Glomerular visceral epithelial cell (primary cell): ENCODE data around the gene POLR2M.

ENCODE experiments used
- DNase-seq: peaks from one replicate; pipeline ENCODE4 v3.0.0-alpha.2; 2016; ENCODE audit errors: extremely low spot score

POLR2M gene

DNA sequence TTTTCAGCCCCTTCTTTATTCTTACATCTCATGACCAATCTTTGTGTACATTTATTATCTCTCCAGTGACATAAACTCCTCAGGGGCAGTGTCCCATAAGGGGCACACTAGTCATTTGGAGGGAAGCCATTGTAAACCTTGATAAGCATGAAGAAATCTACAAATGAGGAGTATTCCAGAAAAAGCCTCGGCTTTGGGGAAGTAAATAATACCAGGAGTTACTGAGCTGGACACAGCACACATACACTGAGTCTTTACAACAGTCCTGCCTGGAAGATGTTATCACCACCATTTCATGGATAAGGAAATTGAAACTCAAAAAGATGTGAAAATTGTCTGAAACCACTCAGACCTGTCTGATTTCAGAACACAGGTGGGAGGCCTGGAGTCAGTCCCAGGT lies 15.4 kb upstream of the POLR2M start:
- no peak for DNase-seq

GRCh38 chr15:57692709-57693108 lies 13.8 kb upstream of the POLR2M start:
- DNase-seq: no peak

DNA sequence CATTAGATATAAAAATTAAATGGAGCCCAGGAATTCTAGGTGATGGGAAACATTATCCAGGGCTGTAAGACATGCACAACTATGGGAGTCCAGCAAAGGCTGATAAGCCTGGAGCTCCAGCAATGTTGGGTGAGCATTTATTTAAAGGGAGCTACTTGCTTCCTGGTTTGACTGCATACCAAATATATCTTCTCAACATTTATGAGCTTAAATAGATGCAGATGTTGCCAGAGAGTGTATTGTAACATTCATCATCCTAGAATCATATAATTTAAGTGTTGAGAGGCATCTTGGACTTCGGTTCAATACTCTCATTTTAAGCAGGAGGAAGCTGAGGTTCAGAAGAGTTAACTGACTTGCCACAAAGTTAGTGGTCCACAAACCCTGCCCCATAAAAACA lies 12.2 kb upstream of the POLR2M start:
- no peak for DNase-seq

DNA sequence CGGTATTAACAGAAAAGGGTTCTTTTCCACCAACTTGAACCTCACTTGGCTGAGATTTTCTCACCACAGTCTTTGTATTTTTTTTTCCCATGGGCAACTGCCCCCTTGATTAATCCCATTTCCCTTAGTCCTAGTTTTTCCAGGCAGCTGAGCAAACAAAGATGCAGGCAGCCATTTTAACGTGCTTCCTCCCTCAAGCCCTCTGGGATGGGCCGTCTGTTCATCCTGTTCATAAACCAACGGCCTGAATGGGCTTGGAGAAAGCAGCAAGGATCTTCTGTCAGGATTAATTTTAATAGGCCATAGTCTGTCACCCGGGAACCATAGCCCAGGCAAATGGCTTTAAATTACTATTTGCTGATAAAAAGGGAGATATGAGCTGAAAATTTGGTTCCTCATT lies 10.4 kb upstream of the POLR2M start:
- DNase-seq: no peak

DNA sequence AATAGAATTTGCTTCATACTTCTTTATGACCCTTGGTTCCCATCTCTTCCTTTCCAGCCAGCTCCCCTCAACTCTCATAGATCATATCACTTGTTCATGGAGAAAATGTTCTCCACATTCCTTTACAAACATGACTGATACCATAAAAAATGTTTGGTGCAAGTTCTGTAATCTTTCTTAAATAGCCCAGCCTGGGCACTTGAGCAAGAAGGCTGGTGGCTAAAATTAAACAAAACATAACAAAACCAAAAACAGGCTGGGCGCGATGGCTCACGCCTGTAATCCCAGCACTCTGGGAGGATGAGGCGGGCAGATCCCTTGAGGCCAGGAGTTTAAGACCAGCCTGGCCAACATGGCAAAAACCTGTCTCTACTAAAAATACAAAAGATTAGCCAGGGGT lies 8.9 kb upstream of the POLR2M start:
- DNase-seq: no peak

GRCh38 chr15:57698243-57698642 lies 8.3 kb upstream of the POLR2M start:
- no peak for DNase-seq

DNA sequence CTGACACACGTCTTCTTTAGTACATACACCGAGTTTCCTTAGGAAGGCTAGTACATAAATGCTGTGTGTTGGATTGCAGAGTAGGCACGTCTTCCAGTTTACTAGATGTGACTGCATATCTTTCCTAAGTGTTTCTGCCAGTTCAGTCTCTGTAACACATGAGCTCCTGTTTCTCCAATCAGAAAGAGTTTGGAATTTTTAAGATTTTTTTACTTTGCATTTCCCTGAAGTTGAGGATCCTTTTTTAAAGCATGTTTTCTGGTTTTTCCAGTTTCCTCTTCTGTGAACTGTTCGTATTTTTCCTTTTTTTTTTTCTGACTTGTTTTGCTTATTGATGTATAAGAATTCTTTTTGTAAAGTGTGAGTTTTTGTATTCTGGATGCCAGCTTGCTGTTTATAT lies 7.5 kb upstream of the POLR2M start:
- no peak for DNase-seq

DNA sequence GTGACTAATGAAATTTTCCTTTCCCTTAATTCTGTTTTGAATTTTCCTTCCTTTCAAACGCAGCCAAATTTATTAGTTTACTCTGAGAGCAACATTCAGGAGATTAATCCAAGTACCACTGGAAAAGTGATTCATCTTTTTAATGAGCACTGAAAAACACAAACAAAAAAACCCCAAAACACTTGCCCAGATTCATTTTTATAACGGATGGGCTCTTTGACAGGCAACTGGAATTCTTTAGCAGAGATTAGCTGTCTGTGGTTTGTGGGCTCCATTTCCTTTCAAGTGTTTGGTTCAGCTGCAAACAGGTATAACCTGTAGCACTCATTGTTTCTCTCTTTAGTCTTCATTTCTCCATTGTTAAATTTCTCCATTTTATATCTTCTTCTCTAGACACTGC lies 3.1 kb upstream of the POLR2M start:
- DNase-seq: no peak

DNA sequence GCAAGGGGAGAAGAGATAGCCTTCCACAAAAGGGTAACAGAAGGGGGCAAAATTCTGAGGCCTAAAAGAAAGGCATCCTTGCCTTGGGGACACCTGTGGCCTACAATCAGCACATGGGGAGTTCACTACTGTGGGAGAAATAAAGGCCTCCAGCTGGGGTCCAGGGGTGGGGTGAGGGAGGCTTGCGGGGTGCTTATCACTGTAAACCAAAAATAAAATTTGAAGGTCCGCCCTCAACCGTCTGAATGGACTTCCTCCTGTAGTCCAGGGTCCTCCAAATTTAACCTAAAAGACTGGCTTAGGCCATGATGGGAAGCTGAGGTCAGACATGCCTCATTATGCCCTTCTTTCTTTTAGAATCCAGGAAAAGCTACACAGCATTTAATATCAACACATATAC lies 2.1 kb upstream of the POLR2M start:
- no peak for DNase-seq

GRCh38 chr15:57705746-57706404 lies 639 bp upstream of the POLR2M start:
- no peak for DNase-seq

- DNase-seq: no peak
Observed at GRCh38 chr15:57708047-57708446, 1.5 kb downstream of the POLR2M start.

DNA sequence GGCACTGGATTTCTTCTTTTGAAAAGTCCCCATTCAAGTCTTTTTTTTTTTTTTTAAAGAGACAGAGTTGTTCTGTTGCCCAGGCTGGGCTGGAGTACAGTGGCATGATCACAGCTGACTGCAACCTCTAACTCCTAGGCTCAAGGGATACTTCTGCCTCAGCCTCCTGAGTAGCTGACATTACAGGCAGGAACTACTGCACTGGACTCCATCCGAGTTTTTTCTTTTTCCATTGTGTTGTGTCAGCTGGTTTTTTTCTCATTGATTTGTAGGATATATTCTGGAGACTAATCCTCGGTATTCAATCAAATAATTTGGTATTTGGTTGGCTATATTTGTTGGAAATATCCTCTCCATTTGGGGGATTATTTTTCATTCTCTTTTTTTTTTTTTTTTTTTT lies 11.8 kb downstream of the POLR2M start:
- DNase-seq: no peak

GRCh38 chr15:57720867-57721266 lies 14.4 kb downstream of the POLR2M start:
- DNase-seq: no peak

- peak; percentile 8 for DNase-seq
Observed at GRCh38 chr15:57726411-57726810, 19.9 kb downstream of the POLR2M start.

GRCh38 chr15:57727031-57727430 lies 20.5 kb downstream of the POLR2M start:
- no peak for DNase-seq

GRCh38 chr15:57728436-57728835 lies 21.9 kb downstream of the POLR2M start:
- no peak for DNase-seq

DNA sequence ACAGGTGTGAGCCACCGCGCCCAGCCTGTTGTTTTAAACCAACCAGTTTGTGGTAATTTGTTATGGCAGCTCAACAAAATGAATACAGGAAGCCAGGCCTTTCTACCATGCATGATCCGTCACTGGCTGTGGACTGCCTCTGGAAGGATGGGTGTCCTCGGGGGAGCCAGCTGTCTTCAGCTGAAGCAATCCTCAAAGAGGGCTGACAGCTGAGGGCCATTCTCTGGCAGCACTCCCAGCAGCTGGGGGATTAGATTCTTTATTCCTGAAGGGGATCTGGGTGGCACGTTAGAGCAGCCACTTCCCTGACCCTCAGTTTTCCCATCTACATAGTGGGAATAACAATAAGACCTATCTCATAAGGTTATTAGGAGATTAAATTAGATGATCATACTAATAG lies 24.4 kb downstream of the POLR2M start:
- DNase-seq: no peak

DNA sequence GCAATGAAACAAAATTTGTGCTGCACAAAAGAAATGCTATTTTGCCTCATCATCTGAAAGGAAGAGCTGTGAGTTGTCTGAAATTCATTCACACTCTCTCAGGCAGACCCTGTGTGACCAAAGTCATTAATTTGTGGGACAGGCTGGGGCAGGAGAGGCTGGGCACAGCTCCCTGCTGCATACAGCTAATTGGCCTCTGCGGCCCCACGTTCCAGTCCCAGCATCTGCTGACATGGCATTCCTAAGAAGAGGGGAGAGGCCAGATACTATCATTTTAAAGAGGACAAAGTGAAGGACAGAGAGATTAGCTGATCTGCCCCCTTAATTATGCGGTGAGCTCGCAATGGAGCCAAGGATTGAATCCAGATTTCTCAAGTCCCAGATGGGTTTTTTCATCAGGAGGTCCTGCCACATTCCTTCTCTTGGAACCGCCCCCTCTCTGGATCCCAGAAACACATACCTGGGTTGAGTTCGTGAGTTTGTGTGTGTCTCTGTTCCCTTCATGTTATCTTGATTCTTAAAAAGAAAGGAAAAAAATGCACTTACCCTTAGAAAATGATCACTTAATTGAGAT lies 25.1 kb downstream of the POLR2M start:
- no peak for DNase-seq

- peak; percentile 50 for DNase-seq
Observed at GRCh38 chr15:57732526-57733331, 26.2 kb downstream of the POLR2M start.

GRCh38 chr15:57734860-57735259 lies 28.3 kb downstream of the POLR2M start:
- DNase-seq: no peak

- DNase-seq: no peak
Observed at GRCh38 chr15:57735431-57735830, 28.9 kb downstream of the POLR2M start.

DNA sequence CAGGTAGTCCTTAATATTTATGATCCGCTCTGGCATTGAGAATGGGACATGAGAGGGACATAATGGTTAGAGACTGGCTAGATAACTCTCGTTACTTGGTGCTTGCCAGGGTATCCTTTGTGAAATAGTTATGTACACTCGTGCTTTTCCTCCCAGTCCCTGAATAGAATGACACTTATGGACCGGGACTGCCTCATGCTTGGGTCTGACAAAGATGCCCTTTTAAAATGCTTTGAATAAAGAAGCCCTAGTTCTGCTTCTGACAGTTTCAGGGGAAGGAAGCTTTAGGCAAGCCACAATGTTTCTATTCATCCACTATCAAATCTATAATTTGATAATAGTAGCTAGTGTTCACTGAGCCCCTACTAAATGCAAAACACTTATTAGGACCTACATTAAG lies 29.4 kb downstream of the POLR2M start:
- DNase-seq: no peak

GRCh38 chr15:57736591-57736990 lies 30.1 kb downstream of the POLR2M start:
- no peak for DNase-seq
